GM21529 (cell line): Measurements from ENCODE around the gene SOWAHB.

Experiments used
- ATAC-seq: cut with Tn5 transposase; IDR thresholded peaks from one replicate; pipeline ENCODE4 v1.9.1; 2021; ENCODE audit not compliant: unreplicated experiment

Gene SOWAHB, protein sequence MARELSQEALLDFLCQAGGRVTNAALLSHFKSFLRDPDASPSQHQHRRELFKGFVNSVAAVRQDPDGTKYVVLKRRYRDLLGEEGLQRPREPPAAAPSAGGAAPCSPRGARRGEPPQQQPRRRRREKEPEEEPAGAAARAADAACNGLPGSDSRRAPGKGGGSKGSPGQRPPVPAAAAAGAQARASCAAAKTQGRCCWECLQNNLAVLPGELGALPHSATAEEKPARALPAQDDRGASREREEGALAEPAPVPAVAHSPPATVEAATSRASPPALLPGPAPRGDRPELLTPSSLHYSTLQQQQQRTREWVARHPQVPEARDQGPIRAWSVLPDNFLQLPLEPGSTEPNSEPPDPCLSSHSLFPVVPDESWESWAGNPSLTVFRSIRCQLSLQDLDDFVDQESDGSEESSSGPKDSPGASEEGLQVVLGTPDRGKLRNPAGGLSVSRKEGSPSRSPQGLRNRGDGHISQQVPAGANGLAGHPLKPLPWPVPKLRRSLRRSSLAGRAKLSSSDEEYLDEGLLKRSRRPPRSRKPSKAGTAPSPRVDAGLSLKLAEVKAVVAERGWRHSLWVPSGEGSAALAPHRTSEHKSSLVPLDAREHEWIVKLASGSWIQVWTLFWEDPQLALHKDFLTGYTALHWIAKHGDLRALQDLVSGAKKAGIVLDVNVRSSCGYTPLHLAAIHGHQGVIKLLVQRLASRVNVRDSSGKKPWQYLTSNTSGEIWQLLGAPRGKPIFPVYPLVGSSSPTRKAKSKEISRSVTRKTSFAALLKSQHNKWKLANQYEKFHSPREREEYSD

GRCh38 chr4:76897536-76898384, at the start of gene SOWAHB:
Gene SOWAHB, minus strand, starts transcription at chr4:76898144. Its CDS starts 295 bp downstream, at chr4:76897849.
- peak; percentile 47 for ATAC-seq

- ATAC-seq: no peak
Measured at GRCh38 chr4:76947369-76947768, 49.4 kb upstream of the SOWAHB start.

DNA sequence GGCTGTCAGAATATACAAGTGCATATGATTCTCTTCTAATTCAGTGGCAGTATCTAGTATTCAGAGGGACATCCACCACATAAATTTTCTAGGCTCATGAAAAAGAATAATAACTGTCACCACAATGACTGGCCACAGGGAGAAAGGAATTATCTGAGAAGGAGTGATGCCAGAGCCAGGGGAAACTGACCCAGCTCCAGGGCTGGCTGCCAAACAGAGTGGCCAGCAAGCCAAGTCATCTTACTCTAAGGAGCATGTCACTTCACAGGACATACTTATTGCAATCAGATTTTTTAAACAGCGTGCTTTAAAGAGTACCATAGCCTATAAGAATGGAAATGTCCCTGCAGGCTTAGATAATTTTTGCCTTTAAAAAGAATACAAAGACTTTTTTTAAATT, 45.8 kb upstream of the SOWAHB start:
- ATAC-seq: no peak

DNA sequence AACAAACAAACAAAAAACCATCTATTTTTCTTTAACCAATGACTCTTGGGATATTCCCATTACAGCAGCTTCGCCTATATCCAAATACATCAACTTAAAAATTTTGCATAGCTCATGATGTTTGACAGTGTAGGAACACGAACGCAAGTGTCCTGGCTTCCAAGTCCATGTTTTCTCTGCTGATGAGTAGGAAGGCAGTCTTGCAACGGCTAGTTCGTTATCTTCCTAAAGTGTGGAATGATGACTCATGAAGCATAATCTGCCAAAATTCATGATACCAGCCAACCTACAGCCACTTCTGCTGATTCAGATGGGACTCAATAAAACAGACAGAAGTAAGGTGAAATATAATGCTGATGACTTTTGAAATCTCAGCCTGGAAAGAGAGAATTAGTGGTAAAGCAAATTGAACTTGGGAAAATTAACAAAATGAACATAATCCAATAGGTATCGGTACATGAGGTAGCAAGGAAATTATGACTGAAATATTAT, 45.2 kb upstream of the SOWAHB start:
- no peak for ATAC-seq

- no peak for ATAC-seq
Measured at GRCh38 chr4:76939184-76939583, 41.2 kb upstream of the SOWAHB start.

DNA sequence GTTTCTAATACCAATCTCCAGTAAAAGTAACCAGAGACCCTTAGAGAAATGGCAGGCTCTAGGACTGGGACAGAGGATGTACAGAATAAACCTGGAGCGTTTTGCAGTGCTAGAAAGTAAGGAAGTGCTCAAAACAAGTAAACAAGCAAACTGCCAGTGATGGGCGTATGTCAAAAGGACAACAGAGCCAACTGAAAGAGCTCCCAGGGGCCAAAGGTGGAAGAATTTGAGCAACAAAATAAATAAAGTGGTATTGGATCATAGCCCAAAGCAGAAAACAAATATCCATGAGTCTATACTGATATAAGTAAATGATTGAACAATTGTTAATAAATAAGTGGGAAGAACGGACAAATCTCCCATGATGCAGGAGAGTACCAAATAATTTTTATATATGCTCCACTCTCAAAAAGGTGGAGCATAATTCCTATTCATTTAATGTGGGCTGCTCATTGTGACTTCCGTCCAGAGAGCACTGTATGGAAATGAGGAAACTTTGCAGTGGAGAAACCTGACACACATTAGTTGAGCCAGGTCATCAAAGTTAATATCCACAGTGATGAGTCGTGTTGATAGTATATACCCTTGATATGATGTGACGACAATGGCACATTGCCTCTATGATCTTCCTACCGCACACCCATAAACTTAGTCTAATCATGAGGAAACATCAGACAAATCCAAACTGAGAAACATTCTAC, 33.8 kb upstream of the SOWAHB start:
- no peak for ATAC-seq

DNA sequence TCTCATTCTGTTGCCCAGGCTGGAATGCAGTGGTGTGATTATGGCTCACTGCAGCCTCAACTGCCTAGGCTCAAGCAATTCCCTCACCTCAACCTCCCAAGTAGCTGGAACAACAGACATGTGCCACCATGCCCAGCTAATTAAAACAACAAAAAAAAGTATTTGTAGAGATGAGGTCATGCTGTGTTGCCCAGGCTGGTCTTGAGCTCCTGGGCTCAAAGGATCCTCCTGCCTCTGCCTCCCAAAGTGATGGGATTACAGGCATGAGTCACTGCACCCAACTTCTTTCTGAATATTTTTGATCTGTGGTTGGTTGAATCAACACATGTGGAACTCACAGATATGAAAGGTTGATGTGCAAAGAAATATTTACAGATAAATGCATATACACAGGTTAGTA, 33.1 kb upstream of the SOWAHB start:
- no peak for ATAC-seq

- ATAC-seq: no peak
Measured at GRCh38 chr4:76930685-76931084, 32.7 kb upstream of the SOWAHB start.

GRCh38 chr4:76926841-76927240, 28.9 kb upstream of the SOWAHB start:
- no peak for ATAC-seq

DNA sequence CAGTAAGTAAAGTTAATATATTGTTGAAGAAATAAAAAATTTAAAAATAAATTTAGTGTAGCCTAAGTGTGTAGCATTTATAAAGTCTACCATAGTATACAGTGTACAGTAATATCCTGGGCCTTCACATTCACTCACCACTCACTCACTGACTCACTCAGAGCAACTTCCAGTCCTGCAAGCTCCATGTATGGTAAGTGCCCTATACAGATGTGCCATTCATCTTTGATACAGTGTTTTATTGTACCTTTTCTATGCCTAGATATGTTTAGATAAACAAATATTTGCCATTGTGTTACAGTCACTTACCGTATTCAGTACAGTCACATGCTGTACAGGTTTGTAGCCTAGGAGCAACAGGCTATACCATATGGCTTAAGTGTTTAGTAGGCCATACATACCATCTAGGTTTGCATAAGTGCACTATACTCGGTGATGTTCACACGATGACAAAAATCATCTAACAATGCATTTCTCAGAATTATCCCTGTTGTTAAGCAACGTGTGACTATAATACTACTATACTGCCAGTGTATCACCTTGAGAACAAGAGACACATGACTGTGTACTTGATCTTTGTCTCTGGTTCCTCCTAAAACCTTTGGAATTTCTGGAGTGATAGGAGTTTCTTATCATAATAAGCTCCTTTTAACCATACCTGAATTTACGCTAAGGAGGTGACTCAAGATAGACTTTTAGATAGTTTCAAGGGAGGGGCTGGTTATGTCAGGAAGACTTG, 25.8 kb upstream of the SOWAHB start:
- no peak for ATAC-seq

DNA sequence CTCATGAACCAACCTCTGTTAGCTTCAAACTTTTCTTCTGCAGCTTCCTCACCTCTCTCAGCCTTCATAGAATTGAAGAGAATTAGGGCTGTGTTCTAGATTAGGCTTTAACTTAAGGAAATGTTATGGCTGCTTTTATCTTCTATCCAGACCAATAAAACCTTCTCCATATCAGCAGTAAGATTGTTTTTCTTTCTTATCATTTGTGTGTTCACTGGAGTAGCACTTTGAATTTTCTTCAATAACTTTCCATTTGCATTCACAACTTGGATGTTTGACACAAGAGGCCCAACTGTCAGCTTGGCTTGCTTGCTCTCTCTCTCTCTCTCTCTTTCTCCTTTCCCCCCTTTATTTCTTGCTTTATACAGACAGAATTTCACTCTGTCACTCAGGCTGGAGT, 22.8 kb upstream of the SOWAHB start:
- no peak for ATAC-seq

DNA sequence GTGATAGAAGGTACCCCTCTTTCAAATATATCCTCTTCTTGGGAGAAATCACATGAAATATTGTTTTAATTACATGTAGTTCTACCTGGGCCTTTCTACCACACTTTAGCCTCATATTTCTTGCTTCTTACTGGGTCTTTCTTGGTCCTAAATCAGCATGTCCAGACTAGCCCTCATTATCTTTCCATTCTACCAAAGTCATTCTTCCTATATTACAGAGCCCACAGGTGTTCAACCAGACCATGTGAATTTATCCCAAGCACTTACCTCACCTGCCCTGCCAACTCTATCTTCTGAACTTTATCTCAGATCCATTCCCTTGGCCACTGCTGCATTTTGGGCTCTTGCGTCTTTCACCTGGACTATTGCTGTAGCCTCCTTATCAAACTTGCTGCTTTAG, 11.8 kb upstream of the SOWAHB start:
- no peak for ATAC-seq

DNA sequence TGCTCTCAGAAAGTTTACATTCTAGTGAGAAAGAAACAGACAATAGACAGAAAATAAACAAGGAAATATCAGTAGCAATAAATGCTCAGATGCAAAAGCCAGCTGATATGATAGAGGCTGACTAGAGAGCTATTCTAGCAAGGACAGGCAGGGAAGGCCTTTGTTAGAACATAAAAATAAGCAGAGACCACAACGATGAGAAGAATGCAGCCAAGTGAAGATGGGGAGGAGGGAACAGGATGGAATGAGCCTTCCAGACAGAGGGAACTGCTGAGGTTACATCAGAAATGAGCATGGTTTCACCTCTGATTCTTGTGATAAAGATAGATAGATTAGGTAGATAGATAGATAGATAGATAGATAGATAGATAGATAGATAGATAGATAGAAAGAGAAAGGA, 7.6 kb upstream of the SOWAHB start:
- ATAC-seq: no peak

DNA sequence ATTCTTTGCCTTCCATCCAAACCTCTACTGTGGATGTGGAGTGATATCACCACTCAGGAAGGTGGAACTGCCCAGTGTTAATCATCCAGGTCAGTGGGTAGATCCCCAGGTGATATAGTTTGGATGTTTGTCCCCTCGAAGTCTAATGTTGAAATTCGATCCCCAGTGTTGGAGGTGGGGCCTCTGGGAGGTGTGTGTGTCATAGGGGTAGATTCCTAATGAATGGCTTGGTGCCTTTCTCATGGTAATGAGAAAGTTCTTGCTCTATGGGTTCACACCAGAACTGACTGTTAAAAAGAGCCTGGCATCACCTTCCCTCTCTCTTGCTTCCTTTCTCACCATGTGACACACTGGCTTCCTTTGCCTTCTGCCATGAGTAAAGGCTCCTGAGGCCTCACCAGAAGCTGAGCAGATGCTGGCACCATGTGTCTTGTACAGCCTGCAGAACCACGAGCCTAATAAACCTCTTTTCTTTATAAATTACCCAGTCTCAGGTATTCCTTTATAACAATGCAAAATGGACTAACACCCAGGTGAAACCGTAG, 6.8 kb upstream of the SOWAHB start:
- no peak for ATAC-seq

DNA sequence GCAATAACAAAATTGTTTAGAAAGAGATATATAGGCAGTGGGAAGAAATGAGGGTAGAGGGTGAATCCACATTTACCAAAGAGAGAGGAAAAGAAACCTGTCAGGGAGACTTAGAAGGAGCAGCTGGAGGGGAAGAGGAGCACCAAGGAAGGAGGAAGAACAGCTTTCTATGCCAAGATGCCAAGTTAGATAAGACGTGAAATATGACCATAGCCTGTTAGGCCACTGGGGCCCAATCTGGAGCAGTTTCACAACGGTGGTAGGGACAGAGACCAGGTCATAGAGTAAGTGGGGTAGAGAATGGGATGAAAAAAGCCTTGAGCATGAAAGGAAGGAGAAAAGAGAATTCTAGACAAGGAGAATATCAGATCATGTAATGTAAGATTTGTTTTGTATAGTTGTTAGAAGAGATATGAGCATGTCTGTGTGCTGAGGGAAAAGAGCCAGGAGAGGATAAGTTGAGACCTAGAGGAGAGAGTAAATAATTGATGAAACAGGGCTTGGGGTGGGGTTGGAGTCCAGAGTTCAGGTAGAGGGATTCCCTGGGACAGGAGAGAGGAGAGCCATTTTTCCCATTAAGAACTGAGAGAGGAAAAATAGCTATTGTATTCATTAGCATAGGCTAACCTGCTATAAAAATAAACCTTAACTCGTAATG, 4.4 kb upstream of the SOWAHB start:
- no peak for ATAC-seq

GRCh38 chr4:76898949-76899645, 1.2 kb upstream of the SOWAHB start:
- ATAC-seq: no peak

DNA sequence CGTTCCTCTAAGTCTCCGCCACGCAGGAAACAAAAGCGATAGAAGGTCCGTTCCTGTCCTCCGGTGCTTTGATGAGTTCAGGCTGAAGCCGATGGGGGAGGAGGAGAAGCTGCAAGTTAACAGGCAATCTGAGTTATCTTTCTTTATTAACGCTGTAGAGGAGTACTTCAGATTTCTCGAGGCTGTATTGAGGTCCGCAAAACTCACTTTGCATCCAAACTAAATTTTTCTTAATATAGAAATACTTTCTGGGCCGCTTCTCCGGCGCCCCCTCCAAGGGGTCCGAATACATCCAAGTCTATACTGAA, 395 bp upstream of the SOWAHB start:
- ATAC-seq: no peak

GRCh38 chr4:76896614-76897535, 1.1 kb downstream of the SOWAHB start:
- peak; percentile 40 for ATAC-seq
